HS-27A (cell line): ENCODE results near the gene XPNPEP3.
"Not testable (repeated sequence)": the region's sequence is repeated elsewhere in the genome, so short reads cannot be mapped to it uniquely, and the experiment has no call there.

Experiments used
- DNase-seq: peaks from one replicate; pipeline ENCODE4 v3.0.0-alpha.2; 2012; ENCODE audit warnings: low read depth, missing footprints

Gene XPNPEP3

DNA sequence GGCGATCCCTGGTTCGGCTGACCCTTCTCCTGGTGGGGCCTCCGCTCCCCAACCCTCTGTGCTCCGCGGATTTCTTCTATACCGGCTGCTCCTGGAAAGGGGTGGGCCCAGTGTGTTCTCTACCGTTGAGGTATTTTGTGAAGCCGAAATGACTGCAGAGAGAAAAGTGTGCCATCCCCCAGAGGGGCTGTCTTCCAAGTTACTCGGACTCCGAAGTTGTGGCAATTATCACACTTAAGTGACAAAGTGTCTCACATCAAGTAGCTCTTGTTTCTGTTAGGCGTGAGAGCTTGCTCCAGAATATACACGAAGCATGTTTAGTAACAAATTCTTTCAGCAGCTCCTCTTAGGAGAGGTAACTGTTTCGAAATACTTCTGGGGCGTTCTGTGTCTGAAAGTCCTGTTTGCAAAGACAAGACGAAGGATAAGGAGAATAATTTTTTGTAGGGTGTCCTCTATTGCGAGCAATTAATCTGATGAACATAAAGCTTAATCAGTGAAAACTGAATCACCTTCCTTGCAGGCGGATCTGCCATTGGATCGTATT, 434 bp downstream of the XPNPEP3 start:
- no peak for DNase-seq

DNA sequence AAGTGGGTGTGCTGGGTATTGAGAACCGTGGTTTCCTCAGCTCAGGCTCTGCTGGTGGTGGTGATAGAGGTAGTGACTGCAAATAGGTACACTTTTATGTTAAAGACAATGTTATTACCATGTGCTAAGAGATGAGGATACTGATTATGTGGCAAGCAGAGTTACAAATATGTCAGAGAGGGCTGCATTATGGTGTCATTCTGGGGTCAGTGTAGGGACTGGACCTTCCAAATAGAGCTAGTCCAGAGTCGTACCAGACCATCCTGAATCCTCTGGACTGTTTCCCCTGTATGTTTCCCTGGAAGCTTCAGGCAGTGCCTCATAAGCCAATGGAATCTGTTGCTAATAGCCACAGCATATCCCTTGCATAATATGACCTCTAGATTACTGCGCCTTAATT, 5.1 kb downstream of the XPNPEP3 start, which contains the start of gene DNAJB7:
TSS of gene DNAJB7 (minus strand) at position 101 of the 400 bp plus-strand sequence. CDS start 119 bp downstream, outside the sequence.
- DNase-seq, result no peak

GRCh38 chr22:40862537-40862936, 5.6 kb downstream of the XPNPEP3 start:
- DNase-seq, result no peak

DNA sequence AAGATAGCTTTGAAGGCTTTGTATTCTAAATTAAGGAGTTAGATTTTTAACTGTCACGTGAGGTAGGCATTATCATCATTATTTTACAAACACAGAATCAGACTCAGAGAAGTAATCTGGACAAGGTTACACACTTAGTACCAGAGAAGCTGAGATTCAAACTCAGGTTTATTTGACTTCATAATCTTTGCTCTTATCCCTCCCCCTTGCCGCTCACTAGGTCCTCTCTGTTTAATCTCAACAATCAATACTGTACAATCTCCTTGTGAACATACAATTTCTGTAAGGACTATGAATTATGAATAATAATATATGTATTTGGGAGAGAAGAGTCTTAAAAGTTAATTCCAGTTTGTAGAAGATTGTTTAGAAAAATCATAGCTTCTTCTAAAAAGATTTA, 10.2 kb downstream of the XPNPEP3 start:
- DNase-seq, result no peak

- not testable (repeated sequence) for DNase-seq
Observed at GRCh38 chr22:40868379-40868778, 11.4 kb downstream of the XPNPEP3 start.

GRCh38 chr22:40874016-40874415, 17.1 kb downstream of the XPNPEP3 start:
- no peak for DNase-seq

- DNase-seq, result no peak
Observed at GRCh38 chr22:40875111-40875510, 18.2 kb downstream of the XPNPEP3 start.

- DNase-seq, result no peak
Observed at GRCh38 chr22:40876907-40877306, 20.0 kb downstream of the XPNPEP3 start.

DNA sequence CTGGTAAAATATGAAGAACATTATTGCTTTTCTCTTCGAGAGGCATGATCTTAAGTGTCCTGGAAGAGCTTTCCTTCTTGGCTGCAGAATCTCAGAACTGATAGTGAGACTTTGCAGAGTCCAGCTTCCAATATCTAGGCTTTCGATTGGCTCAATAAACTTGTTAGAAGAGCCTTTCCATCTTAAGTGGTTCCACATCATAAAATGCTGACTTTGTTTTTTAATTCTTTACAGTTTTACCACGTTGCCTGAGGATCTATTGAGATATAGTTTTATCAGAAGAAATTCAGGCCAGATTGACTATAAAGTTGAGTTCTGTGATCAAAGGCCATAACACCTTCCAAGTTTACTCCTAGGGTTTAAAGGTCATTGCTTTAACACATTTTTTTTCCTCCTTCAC, 20.5 kb downstream of the XPNPEP3 start:
- DNase-seq, result no peak

- DNase-seq, result no peak
Observed at GRCh38 chr22:40878922-40879321, 22.0 kb downstream of the XPNPEP3 start.

DNA sequence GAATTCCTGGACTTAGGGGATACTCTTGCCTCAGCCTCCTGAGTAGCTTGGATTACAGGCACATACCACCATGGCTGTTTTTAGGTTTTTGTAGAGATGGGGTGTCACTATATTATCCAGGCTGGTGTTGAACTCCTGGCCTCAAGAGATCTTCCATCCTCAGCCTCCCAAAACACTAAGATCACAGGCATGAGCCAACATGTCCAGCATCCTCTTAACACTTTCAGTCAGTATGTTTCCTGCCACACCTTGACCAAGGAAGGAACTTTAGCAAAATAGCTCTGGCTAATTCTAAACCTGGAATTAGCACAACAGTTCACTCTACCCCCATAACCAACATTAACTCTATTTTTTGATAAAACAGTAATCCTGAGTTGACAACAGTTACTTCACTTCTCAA, 32.2 kb downstream of the XPNPEP3 start:
- no peak for DNase-seq

DNA sequence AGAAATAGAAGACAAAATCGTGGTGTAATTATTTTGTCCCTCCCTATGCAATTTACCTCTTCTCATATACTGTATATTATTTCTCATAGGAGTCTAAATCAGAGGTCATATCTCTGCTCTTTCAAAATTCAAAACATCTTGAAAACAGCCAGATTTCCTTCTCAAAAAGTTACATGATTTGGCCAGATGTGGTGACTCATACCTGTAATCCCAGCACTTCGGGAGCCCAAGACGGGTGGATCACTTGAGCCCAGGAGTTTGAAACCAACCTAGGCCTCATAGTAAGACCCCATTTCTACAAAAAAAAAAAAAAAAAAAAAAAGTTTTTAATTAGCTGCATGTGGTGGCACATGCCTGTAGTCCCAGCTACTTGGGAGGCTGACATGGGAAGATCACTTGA, 33.9 kb downstream of the XPNPEP3 start:
- no peak for DNase-seq

DNA sequence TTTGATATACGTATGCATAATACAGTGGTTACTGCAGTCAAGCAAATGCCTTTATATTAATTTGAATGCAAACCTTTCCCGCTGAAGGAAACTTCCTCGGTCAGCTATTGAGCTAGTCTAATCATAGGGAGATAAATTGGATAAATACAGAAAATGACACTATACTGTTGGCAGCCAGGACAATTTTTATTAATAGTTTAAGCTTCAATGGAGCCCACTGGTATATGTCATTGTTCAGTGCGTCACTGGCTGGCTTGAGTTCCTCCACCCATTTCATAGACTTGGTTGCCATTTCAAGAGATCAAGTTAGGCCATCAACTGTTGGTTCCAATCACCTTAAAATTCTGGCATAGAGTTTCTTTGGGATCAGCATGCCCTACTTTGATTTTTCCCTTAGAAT, 37.5 kb downstream of the XPNPEP3 start:
- no peak for DNase-seq

- DNase-seq, result no peak
Observed at GRCh38 chr22:40898850-40899357, 42.0 kb downstream of the XPNPEP3 start.

DNA sequence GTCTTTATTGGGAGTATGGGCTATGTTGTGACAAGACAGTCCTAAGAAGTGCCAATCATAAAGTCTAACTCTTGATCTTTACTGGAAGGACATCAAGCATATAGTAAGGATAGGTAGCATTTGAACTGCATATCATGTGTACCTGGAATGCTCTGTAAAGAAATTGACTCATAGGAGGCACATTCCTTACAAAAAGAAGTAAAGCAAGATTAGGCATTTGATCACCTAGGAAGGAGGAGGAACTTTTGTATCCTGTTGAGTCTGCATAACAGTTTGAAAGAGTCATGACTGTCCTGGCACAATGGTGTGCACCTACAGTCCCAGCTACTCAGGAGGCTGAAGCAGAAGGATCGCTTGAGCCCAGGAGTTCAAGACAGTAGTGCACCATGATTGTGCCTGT, 47.2 kb downstream of the XPNPEP3 start:
- no peak for DNase-seq

- no peak for DNase-seq
Observed at GRCh38 chr22:40908895-40909294, 51.9 kb downstream of the XPNPEP3 start.

DNA sequence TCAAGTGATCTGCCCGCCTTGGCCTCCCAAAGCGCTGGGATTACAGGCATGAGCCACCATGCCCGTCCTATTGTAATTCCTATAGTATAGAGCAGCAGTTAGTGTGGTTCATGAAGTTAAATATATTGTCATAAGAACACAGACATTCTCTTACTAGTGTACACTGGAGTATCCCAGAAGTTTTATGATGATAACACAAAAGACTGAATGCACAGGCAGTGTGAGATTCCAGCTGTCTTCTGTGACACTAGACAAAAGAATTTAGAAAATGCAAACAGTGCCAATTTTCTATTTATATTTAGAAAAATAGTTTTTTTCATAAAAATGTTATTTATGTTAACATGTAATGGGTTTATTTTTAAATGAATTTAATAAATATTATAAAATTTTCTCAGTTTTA, 54.8 kb downstream of the XPNPEP3 start:
- no peak for DNase-seq

GRCh38 chr22:40912987-40913386, 56.0 kb downstream of the XPNPEP3 start:
- not testable (repeated sequence) for DNase-seq

DNA sequence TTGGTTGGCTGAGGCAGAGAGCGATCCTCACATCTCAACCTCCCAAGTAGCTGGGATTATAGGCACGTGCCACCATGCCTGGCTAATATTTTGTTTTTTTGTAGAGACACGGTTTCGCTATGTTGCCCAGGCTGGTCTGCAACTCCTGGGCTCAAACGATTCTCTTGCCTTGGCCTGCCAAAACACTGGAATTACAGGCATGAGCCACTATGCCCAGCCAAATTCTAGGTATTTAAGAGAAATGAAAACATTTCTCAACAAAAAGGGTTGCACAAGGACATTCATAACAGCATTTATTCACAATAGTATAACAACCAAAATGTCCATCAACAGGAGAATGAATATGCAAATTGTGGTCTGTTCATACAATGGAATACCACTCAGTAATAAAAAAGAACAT, 62.5 kb downstream of the XPNPEP3 start:
- no peak for DNase-seq

- DNase-seq, result no peak
Observed at GRCh38 chr22:40920526-40920925, 63.6 kb downstream of the XPNPEP3 start.

DNA sequence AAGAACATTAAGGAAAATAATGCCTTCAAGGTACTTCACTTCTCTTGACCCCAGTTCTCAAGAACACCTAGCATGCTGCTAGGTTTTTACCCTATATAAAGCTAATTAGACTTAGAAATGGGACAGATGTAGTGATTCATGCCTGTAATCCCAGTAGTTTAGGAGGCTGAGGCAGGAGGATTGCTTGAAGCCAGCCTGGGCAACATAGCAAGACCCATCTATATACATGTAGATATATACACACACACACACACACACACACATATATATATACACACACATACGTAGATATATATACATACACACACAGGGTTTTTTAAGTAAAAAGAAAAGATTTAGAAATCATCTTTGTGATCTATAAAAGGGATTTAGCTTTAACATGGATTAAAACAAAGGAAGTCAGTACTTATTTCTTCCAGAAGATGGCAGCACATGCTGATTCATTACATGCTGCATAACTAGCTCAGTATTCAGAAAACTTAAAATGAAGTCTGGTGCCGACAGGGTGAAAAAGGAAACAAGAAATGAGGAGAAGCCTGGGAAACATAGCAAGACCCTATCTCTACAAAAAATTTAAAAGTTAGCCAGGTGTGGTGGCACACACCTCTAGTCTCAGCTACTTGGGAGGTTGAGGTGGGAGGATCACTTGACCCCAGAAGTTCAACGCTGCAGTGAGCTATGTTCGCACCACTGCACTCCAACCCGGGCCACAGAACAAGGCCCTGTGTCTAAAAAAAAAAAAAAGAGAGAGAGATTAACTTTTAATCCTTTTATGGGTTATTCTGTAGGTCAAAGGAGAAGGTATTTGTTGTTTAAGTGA, 65.7 kb downstream of the XPNPEP3 start:
- no peak for DNase-seq

GRCh38 chr22:40928657-40929056, 71.7 kb downstream of the XPNPEP3 start:
- no peak for DNase-seq

DNA sequence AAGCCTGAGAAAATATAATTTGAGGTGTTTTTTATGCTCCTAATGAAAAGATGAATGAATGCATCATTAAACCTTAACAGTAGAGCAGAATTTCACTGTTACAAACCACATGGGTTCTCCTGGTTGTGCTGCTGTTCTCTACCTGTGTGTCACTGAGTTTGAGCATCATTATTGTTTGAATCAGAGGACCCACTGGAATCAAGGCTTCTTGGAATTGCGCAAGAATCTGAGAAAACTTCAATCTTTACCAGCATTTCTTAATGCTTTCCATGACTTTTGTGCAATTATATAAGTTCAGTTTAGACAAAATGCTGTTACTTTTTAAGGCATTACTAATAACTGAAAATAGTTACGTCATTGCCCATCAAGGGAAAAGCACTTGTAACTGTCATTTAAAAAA, 75.4 kb downstream of the XPNPEP3 start:
- DNase-seq, result no peak

- no peak for DNase-seq
Observed at GRCh38 chr22:40939202-40939601, 82.3 kb downstream of the XPNPEP3 start.
